ENCODE results near the gene CREBRF.
"Not testable (repeated sequence)": the region's sequence is repeated elsewhere in the genome, so short reads cannot be mapped to it uniquely, and the experiment has no call there.

Gene CREBRF

GRCh38 chr5:173093606-173094005 lies 37.5 kb downstream of the CREBRF start:
- no peak for DNase-seq

- no peak for DNase-seq
Observed at GRCh38 chr5:173094012-173094661, 38.0 kb downstream of the CREBRF start.

DNA sequence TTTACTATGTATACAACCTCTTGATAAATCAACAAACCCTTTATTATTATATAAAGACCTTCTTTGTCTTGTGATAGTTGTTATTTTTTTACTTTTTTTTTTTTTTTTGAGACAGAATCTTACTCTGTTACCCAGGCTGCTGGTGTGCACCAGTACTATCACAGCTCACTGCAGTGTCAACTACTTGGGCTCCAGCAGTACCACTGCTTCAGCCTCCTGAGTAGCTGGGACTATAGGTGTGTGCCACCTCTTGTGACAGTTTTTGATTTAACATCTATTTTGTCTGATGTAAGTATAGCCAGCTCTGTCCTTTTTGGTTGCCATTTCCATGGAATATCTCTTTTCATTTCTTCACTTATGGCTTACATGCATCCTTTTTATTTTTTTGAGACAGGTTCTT lies 42.6 kb downstream of the CREBRF start:
- no peak for DNase-seq

DNA sequence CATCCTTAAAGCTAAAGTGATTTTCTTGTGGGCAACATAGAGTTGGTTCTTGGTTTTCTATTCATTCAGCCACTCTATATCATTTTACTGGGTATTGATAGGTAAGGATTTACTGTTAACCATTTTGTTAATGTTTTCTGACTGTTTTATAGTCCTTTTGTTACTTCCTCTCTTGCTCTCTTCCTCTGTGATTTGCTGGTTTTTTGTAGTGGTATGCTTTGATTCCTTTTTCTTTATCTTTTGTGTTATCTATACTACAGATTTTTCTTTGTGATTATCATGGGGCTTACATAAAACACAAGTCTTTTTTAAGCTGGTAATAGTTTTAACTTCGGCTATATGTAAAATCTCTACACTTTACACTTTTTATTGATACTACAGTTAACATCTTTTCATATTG lies 43.3 kb downstream of the CREBRF start:
- DNase-seq: no peak

DNA sequence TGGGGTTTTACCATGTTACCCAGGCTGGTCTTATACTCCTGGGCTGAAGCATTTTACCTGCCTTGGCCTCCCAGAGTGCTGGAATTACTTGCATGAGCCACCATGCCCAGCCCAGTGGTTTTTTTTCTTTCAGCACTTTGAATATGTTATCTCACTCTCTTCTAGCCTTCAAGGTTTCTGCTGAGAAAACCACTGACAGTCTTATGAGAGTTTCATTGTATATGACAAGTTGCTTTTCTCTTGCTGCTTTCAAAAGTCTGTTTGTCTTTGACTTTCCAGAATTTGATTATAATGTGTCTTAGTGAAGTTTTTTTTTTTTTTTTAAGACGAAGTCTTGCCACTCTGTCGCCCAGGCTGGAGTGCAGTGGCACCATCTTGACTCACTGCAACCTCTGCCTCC lies 45.1 kb downstream of the CREBRF start:
- DNase-seq: no peak

DNA sequence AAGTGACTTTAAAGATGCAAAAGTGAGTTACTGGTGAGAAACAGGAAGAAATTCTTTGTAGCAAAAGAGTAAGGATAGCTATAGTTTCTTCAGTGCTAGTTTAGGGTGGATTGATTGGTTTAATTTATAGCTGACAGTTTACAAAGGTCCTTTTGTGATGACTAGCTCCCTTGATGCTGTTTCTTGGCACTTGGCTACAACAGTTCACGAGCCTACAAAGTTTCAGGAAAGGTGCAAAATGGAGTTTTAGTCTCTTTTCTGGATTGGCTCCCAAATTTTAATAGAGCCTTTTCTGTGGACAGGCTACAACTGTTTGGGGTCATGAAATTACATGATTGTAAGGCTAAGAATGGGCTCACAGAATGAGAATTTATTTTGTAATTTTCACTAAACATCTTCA lies 47.3 kb downstream of the CREBRF start:
- no peak for DNase-seq

DNA sequence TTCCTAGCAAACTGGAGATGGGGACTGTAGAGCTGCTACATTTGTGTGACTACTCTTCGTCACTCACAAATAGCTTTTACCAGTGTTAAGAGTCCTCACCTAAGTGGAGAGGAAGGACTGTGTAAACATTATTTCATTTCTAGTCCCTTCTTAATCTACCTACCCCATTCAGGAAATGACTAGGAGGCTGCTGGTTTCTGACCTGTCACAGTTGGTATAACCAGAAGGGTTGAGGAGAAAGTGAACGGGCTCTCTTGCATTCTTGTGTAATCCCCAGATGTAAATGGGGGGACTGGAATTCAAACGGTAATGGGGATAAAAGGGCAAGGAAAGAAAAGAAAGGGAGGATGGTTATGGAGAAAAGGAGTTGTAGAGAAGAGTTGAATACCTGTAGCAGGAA lies 52.8 kb downstream of the CREBRF start:
- DNase-seq: no peak

DNA sequence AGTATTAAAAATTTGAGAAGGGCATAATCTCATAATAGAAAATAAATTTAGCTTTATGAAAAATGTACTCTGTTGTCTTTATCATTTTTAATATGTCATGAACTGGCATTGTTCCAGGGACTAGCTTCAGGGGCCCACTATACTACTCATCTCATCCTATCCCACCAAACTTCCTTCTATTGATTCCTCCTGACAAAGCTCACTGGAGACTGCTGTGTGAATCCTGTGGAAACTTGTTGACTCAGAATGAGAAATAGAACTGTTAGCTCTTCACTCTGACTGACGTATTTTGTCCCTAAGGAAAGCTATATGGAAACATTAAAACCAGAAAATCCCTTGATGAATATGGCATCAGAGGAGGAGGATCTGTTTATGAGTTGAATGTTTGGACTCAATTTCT lies 58.4 kb downstream of the CREBRF start:
- no peak for DNase-seq

GRCh38 chr5:173119719-173120118 lies 63.6 kb downstream of the CREBRF start:
- no peak for DNase-seq

GRCh38 chr5:173123416-173123815 lies 67.3 kb downstream of the CREBRF start:
- no peak for DNase-seq

GRCh38 chr5:173132166-173132565 lies 76.0 kb downstream of the CREBRF start:
- DNase-seq: not testable (repeated sequence)

- no peak for DNase-seq
Observed at GRCh38 chr5:173138707-173139106, 82.6 kb downstream of the CREBRF start.

- no peak for DNase-seq
Observed at GRCh38 chr5:173139631-173140030, 83.5 kb downstream of the CREBRF start.

DNA sequence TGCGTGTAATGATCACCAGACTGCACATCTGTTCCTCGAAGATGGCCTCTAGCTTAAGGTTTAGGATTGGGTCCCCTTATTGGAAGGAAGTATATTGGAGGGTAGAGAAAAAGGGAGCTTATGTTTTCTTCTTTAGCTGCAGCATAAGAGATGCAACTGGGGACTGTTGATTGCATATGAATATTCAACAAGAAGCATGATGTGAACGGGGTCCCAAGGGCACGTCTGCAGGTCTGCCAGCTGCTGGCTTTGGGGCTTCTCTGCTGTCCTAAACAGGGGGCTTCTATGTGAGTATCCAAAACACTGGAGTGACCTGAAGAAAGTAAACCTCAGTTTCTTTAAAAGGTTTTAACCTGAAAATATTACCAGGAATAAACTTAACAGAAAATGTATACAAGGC lies 84.6 kb downstream of the CREBRF start:
- DNase-seq: no peak

- DNase-seq: no peak
Observed at GRCh38 chr5:173143567-173143966, 87.4 kb downstream of the CREBRF start.

- peak; percentile 76 for DNase-seq
Observed at GRCh38 chr5:173144200-173145176, 88.3 kb downstream of the CREBRF start, which contains the start of gene BNIP1. BNIP1 (plus strand) TSS chr5:173144531; CDS start chr5:173144546, 15 bp downstream.

GRCh38 chr5:173148354-173148753 lies 92.2 kb downstream of the CREBRF start:
- no peak for DNase-seq

DNA sequence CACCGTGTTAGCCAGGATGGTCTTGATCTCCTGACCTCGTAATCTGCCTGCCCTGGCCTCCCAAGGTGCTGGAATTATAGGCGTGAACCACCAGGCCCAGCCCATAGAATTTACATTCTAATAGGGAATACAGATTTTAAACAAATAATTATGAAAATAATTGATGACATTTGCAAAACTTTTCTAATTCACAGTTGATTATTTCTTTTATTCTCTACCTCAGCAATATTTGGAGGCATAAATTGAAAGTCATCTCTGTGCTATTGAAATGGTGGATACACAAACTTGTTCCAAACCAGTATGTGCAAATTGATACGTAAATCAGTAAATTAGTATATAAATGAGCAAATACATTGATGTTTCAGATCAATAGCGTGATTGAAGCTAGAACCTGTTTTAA lies 96.4 kb downstream of the CREBRF start:
- DNase-seq: no peak

- no peak for DNase-seq
Observed at GRCh38 chr5:173153842-173154241, 97.7 kb downstream of the CREBRF start.

DNA sequence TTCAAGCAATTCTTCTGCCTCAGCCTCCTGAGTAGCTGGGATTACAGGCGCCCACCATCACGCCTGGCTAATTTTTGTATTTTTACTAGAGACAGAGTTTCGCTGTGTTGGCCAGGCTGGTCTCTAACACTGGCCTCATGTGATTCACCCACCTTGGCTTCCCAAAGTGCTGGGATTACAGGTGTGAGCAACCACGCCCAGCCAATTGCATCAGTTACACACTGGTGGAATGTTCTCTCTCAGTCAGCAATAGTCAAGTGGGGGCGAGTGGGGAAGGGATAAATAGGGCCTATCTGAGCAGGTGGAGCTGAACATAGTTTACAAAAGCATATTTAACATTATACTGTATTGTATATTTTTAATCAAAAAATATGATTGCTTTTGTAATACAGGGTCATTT lies 98.5 kb downstream of the CREBRF start:
- not testable (repeated sequence) for DNase-seq

GRCh38 chr5:173155912-173156311 lies 99.8 kb downstream of the CREBRF start:
- DNase-seq: no peak

GRCh38 chr5:173158366-173158765 lies 102.2 kb downstream of the CREBRF start:
- no peak for DNase-seq

DNA sequence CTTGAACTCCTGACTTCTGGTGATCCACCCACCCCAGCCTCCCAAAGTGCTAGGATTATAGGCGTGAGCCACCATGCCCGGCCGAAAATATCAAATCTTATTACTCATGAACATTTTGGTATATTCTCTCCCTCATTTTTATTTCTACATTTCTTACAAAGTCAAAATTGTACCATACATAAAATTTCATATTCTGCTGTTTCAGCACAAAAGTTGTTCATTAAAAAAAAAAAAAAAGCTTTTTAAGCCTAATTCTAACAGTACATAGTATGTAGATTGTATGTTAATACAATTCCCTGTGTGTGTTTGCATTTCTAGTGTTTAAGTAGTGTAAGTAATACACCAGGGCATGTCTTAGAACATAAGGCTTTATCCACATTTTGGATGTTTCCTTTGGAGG lies 103.1 kb downstream of the CREBRF start:
- DNase-seq: no peak

GRCh38 chr5:173161148-173161547 lies 105.0 kb downstream of the CREBRF start:
- no peak for DNase-seq
